RWPE2 (cell line): Measurements from ENCODE around the gene AGPAT4.

Experiments used
- ATAC-seq: fragments of 200-7000 bp; cut with Tn5 transposase; 3 replicates; pipeline ENCODE4 v1.9.1; 2021; ENCODE audit warnings: low read depth
- DNase-seq: peaks from one replicate; pipeline ENCODE4 v3.0.0-alpha.2; 2020; ENCODE audit warnings: low spot score
- H3K27ac ChIP-seq: fragments of 450-650 bp; 2 replicates; pipeline ENCODE4 v1.5.1; 2017; ENCODE audit warnings: mild to moderate bottlenecking; ENCODE audit not compliant: poor library complexity, severe bottlenecking
- H3K27me3 ChIP-seq: fragments of 250-450 bp; sonication (Bioruptor Pico); 2 replicates; pipeline ENCODE4 v1.5.1; 2021; ENCODE audit warnings: mild to moderate bottlenecking, moderate library complexity; ENCODE audit not compliant: insufficient read depth, poor library complexity, severe bottlenecking
- H3K36me3 ChIP-seq: fragments of 250-450 bp; sonication (Bioruptor Pico); 2 replicates; pipeline ENCODE4 v1.5.1; 2020; ENCODE audit warnings: low read depth, mild to moderate bottlenecking, moderate library complexity
- H3K4me1 ChIP-seq: fragments of 250-450 bp; sonication (Bioruptor Pico); 2 replicates; pipeline ENCODE4 v1.5.1; 2021; ENCODE audit warnings: mild to moderate bottlenecking, moderate library complexity; ENCODE audit not compliant: insufficient read depth, poor library complexity, severe bottlenecking
- H3K4me3 ChIP-seq: fragments of 250-450 bp; sonication (Bioruptor Pico); 2 replicates; pipeline ENCODE4 v1.5.1; 2021; ENCODE audit warnings: mild to moderate bottlenecking, moderate library complexity; ENCODE audit not compliant: severe bottlenecking
- H3K9me3 ChIP-seq: fragments of 250-450 bp; sonication (Bioruptor Pico); 2 replicates; pipeline ENCODE4 v1.5.1; 2021; ENCODE audit warnings: mild to moderate bottlenecking, moderate library complexity; ENCODE audit not compliant: severe bottlenecking
- CTCF ChIP-seq: fragments of 450-650 bp; IDR thresholded peaks from one replicate; pipeline ENCODE4 v1.5.1; 2017; ENCODE audit warnings: mild to moderate bottlenecking, moderate library complexity; ENCODE audit not compliant: poor library complexity, severe bottlenecking

Gene AGPAT4

DNA sequence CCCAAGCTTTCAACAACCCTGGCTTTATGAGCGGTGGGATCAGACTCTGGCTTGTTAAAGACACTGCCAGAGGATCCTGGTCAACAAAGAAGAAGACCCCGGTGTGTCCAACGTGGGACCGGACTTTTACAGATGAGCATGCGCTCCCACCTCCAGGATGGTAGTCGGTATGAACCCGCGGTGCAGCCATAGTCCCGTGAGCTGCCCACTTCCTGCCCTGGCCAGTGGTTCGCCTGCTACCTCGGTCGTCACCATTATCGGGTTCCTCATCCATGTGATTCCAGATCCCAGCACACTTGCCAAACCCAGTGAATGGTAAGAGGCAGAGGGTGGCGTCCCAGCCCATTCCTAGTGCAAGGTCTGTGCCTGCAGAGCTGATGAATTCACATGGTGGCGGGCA, 112.7 kb downstream of the AGPAT4 start:
- no peaks in the 10 kb centered on the region for H3K36me3 ChIP-seq
- H3K4me3 ChIP-seq = no peak overlapping the region
- H3K27ac ChIP-seq = no peak overlapping the region
- no peaks in the 10 kb centered on the region for H3K27me3 ChIP-seq
- no peaks in the 10 kb centered on the region for H3K9me3 ChIP-seq
- no peaks in the 10 kb centered on the region for H3K4me1 ChIP-seq
- DNase-seq (no peak), ATAC-seq (no peak)
- TF ChIP-seq CTCF = no peak

GRCh38 chr6:161154796-161155335, 119.0 kb downstream of the AGPAT4 start:
- no peaks in the 10 kb centered on the region for H3K36me3 ChIP-seq
- H3K27me3 ChIP-seq = no peaks in the 10 kb centered on the region
- DNase-seq (no peak), ATAC-seq (no peak)
- no peaks in the 10 kb centered on the region for H3K9me3 ChIP-seq
- no peaks in the 10 kb centered on the region for H3K4me1 ChIP-seq
- no peak for TF ChIP-seq CTCF
- no peak overlapping the region for H3K27ac ChIP-seq
- no peak overlapping the region for H3K4me3 ChIP-seq

DNA sequence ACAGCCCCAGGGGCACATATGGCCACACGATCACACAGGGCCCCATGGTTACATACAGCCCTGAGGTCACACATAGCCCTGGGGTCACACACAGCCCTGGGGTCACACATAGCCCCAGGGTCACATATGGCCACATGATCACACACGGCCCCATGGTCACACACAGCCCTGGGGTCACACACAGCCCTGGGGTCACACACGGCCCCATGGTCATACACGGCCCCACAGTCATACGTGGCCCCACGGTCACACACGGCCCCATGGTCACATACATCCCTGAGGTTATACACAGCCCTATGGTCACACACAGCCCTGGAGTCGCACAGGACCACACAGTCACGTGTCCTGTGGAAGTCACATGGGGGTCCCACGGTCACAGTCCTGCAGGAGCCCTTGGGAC, 120.1 kb downstream of the AGPAT4 start:
- DNase-seq (no peak), ATAC-seq (no peak)
- no peaks in the 10 kb centered on the region for H3K27me3 ChIP-seq
- H3K36me3 ChIP-seq = no peaks in the 10 kb centered on the region
- no peak for TF ChIP-seq CTCF
- H3K4me1 ChIP-seq = no peaks in the 10 kb centered on the region
- no peaks in the 10 kb centered on the region for H3K9me3 ChIP-seq
- no peak overlapping the region for H3K27ac ChIP-seq
- H3K4me3 ChIP-seq = no peak overlapping the region

DNA sequence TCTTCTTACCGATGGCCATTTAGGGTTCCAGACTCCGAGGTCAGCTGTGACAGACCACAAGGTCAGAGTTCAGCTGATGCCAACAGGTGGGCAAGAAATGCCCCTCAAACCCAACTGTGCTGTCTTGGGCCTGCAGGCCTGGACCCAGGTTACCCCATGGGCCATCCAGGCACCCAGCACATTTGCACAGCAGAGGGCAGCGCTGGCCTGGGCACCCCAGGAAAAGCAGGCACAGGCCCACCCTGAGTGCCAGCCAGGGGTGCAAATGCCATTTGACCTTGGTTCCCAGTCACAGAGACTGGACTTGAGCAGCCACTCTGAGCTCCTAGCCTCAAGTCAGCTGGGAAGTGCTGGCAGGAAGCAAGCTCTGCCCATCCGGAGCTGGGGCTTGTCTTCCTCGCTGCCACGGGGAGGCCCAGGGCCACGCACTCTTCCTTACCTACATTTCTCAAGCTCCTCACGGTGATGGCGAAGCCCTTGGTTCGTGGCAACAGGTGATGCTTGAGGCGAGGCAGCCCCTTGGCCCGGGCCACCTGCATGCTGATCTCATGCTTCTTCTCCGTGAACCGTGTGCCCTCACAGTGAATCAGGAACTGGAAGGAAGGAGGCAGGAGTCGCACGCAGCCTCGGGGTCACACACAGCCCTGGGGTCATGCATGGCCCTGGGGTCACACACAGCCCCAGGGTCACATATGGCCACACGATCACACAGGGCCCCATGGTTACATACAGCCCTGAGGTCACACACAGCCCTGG, 120.8 kb downstream of the AGPAT4 start:
- H3K27me3 ChIP-seq = no peaks in the 10 kb centered on the region
- ATAC-seq = peak; percentile 58; the same call in 2 of the 3 replicates
- peak; percentile 35 for TF ChIP-seq CTCF
- H3K36me3 ChIP-seq = no peaks in the 10 kb centered on the region
- no peak overlapping the region for H3K27ac ChIP-seq
- no peaks in the 10 kb centered on the region for H3K4me1 ChIP-seq
- H3K4me3 ChIP-seq = no peak overlapping the region
- no peak for DNase-seq
- H3K9me3 ChIP-seq = no peaks in the 10 kb centered on the region

DNA sequence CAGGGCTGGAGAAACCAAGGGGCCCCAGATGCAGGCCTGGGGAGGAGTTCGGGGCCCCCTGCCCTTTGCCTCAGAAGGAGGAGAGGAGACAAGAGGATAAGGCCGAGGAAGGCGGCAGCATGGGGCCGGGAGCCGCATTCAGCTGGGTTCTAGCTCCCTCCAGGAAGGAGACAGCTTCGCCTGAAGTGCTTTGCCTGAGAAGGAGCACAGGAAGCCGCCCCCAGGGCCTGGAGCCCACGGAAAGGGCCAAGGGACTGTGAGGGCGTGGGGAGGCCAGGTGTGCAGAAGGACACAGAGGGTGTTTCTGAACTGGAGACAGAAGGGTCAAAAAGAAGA, 121.4 kb downstream of the AGPAT4 start:
- H3K36me3 ChIP-seq = no peaks in the 10 kb centered on the region
- no peaks in the 10 kb centered on the region for H3K9me3 ChIP-seq
- TF ChIP-seq CTCF = no peak
- no peaks in the 10 kb centered on the region for H3K4me1 ChIP-seq
- H3K27ac ChIP-seq = no peak overlapping the region
- no peak for ATAC-seq
- no peak for DNase-seq
- no peaks in the 10 kb centered on the region for H3K27me3 ChIP-seq
- no peak overlapping the region for H3K4me3 ChIP-seq
